Neuronal stem cell (in vitro differentiated cells): ENCODE results near the gene GKN2.
A peak's percentile ranks its signal among the peaks of the same experiment; 100 is the strongest.

ENCODE experiments used
- DNase-seq: peaks from one replicate; pipeline ENCODE4 v3.0.0-alpha.2; 2013; ENCODE audit warnings: low spot score
- H2AFZ ChIP-seq: one replicate; pipeline ENCODE4 v1.6.1; 2013; ENCODE audit warnings: mild to moderate bottlenecking, low read length, inconsistent platforms
- H2AK5ac ChIP-seq: 2 replicates; pipeline ENCODE4 v1.6.1; 2013; ENCODE audit warnings: low read depth, mild to moderate bottlenecking, inconsistent platforms, low read length, moderate library complexity, mixed read lengths
- H2BK120ac ChIP-seq: 2 replicates; pipeline ENCODE4 v1.6.1; 2013; ENCODE audit warnings: low read depth, mild to moderate bottlenecking, inconsistent platforms, low read length, moderate library complexity, mixed read lengths
- H2BK12ac ChIP-seq: one replicate; pipeline ENCODE4 v1.6.1; 2013; ENCODE audit warnings: low read length, inconsistent platforms
- H2BK15ac ChIP-seq: 2 replicates; pipeline ENCODE4 v1.6.1; 2013; ENCODE audit warnings: mild to moderate bottlenecking, low read length, inconsistent platforms, mixed read lengths
- H2BK5ac ChIP-seq: one replicate; pipeline ENCODE4 v1.6.1; 2013; ENCODE audit warnings: inconsistent platforms, mild to moderate bottlenecking, low read length, moderate library complexity
- H3K14ac ChIP-seq: one replicate; pipeline ENCODE4 v1.6.1; 2013; ENCODE audit warnings: low read length, inconsistent platforms
- H3K18ac ChIP-seq: 2 replicates; pipeline ENCODE4 v1.6.1; 2013; ENCODE audit warnings: low read length, inconsistent platforms
- H3K23ac ChIP-seq: 2 replicates; pipeline ENCODE4 v1.6.1; 2013; ENCODE audit warnings: low read depth, mild to moderate bottlenecking, mixed read lengths, low read length, inconsistent platforms; ENCODE audit not compliant: poor library complexity
- H3K27ac ChIP-seq: replicated peaks from 3 replicates; pipeline ENCODE4 v1.5.1; 2013; ENCODE audit warnings: low read length, inconsistent platforms
- H3K27me3 ChIP-seq, 3 experiments: 2 replicates each; pipeline ENCODE4 v1.6.1; 2013; ENCODE audit warnings: low read length in 3 of 3, mild to moderate bottlenecking in 2 of 3, inconsistent platforms in 1 of 3, low read depth in 1 of 3, mixed read lengths in 1 of 3, moderate library complexity in 1 of 3; ENCODE audit not compliant: control insufficient read depth in 3 of 3, insufficient read depth in 3 of 3
- H3K36me3 ChIP-seq, 2 donors: replicated peaks in 1 of 2; 2 replicates each; pipeline ENCODE4 v1.6.1; 2013; ENCODE audit warnings: low read length in 2 of 2; ENCODE audit not compliant: control insufficient read depth in 2 of 2, insufficient read depth in 2 of 2
- H3K4ac ChIP-seq: 2 replicates; pipeline ENCODE4 v1.6.1; 2013; ENCODE audit warnings: inconsistent platforms, mild to moderate bottlenecking, low read length, moderate library complexity
- H3K4me1 ChIP-seq, 2 donors: 1 replicate in 1 of 2; 2 replicates in 1 of 2; pipeline ENCODE4 v1.6.1; 2013; ENCODE audit warnings: low read length in 2 of 2, low read depth in 1 of 2; ENCODE audit not compliant: control insufficient read depth in 2 of 2, insufficient read depth in 1 of 2
- H3K4me2 ChIP-seq: one replicate; pipeline ENCODE4 v1.6.1; 2013; ENCODE audit warnings: mild to moderate bottlenecking, low read length, inconsistent platforms; ENCODE audit not compliant: insufficient read depth, poor library complexity, severe bottlenecking
- H3K4me3 ChIP-seq, 2 donors: 2 replicates each; pipeline ENCODE4 v1.5.1; 2013; ENCODE audit warnings: low read length in 2 of 2, mild to moderate bottlenecking in 2 of 2, inconsistent platforms in 1 of 2, moderate library complexity in 1 of 2
- H3K79me1 ChIP-seq: one replicate; pipeline ENCODE4 v1.6.1; 2013; ENCODE audit warnings: low read depth, mild to moderate bottlenecking, inconsistent platforms, low read length, moderate library complexity
- H3K9ac ChIP-seq: one replicate; pipeline ENCODE4 v1.6.1; 2013; ENCODE audit warnings: mild to moderate bottlenecking, low read depth, low read length, inconsistent platforms; ENCODE audit not compliant: poor library complexity
- H3K9me3 ChIP-seq, 2 donors: replicated peaks in 1 of 2; 2 replicates each; pipeline versions ENCODE3 to v1.6.1; 2013; ENCODE audit warnings: low read length in 2 of 2, mild to moderate bottlenecking in 2 of 2, inconsistent platforms in 1 of 2, low read depth in 1 of 2, mixed read lengths in 1 of 2, moderate library complexity in 1 of 2; ENCODE audit not compliant: control insufficient read depth in 2 of 2, insufficient read depth in 1 of 2
- H4K8ac ChIP-seq: one replicate; pipeline ENCODE4 v1.6.1; 2013; ENCODE audit warnings: low read depth, mild to moderate bottlenecking, inconsistent platforms, low read length, moderate library complexity
- H4K91ac ChIP-seq: one replicate; pipeline ENCODE4 v1.6.1; 2013; ENCODE audit warnings: low read length, low read depth, mild to moderate bottlenecking, inconsistent platforms; ENCODE audit not compliant: poor library complexity
- whole genome bisulfite sequencing, 2 donors: extraction: QIAGEN DNeasy Blood & Tissue Kit; methylation state at CpG; one replicate each; pipeline ENCODE4 v1.1.7; 2013; ENCODE audit warnings: missing lambda C conversion rate in 2 of 2, mixed read lengths in 1 of 2; ENCODE audit not compliant: insufficient read length in 2 of 2, insufficient replicate concordance in 1 of 2; ENCODE audit errors: extremely low coverage in 2 of 2; 5-methylcytosine and 5-hydroxymethylcytosine counted together

Gene GKN2

DNA sequence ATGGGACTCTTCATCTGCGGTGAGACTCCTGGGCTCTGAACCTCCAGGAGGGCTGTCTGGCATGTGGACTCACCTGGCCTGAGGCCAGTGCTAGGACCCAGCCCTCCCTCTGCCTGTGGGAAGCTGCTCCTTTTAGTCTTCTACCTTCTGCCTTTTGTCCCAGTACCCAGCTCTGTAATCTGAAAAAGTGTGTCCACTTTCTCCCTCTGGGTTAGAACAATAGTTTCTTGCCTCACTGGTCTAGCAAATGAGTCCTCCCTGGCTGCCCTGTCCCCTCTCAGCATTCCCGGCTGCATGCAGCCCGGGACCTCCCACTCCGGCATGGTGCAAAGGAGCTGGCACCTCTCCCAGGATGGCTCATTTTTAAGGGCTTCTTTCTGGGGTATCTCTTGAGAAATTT, 25.9 kb downstream of the GKN2 start:
- H2AK5ac ChIP-seq: no peak overlapping the region
- H2BK15ac ChIP-seq: no peak overlapping the region
- no peak overlapping the region for H3K4me3 ChIP-seq
- no peak overlapping the region for H2BK12ac ChIP-seq
- H3K18ac ChIP-seq: no peak overlapping the region
- no peak overlapping the region for H3K9ac ChIP-seq
- no CpG with 5 or more reads among the region's 4 CpGs for WGBS, 2 donors
- no peaks in the 10 kb centered on the region for H3K36me3 ChIP-seq
- no peaks in the 10 kb centered on the region for H3K4me1 ChIP-seq
- H3K27ac ChIP-seq: no peak overlapping the region
- no peak overlapping the region for H2BK120ac ChIP-seq
- no peaks in the 10 kb centered on the region for H3K27me3 ChIP-seq
- no peak overlapping the region for H2BK5ac ChIP-seq
- H3K4ac ChIP-seq: no peak overlapping the region
- DNase-seq: no peak
- H4K8ac ChIP-seq: no peak overlapping the region
- no peak overlapping the region for H4K91ac ChIP-seq
- H2AFZ ChIP-seq: no peak overlapping the region
- H3K23ac ChIP-seq: no peak overlapping the region
- H3K14ac ChIP-seq: no peak overlapping the region
- no peak overlapping the region for H3K4me2 ChIP-seq
- H3K9me3 ChIP-seq: no peaks in the 10 kb centered on the region
- H3K79me1 ChIP-seq: no peaks in the 10 kb centered on the region

DNA sequence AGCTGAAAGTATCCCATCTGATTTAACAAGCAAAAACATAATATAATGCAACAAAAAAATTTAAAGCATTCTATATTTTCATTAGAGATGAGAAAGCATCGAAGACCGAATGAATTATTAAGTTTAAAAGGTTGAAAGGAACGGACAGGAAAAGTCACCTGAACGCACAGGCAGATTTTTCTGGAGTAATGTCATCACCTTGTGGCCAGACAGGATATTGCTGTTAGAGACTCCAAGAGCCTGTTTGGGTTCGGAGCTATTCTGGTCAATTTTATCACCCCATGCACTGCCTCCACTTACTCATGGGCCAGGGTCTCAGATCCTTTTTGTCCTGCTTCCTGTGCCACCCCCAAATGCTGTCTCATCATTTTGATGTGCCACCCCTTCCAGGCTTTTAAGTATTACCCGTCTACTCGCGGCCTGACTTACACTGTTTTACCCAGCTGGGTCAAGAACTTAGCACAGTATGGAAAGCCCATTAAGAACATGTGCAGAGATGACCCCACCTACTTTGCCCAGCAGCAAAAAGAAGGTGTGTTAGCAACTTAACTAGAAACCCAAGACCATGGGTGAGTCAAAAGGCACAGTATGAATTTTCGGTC, 27.3 kb downstream of the GKN2 start:
- no peak overlapping the region for H3K23ac ChIP-seq
- H3K4me3 ChIP-seq: no peak overlapping the region
- H3K4me2 ChIP-seq: no peak overlapping the region
- H3K9me3 ChIP-seq: no peaks in the 10 kb centered on the region
- no peak overlapping the region for H3K27ac ChIP-seq
- no peaks in the 10 kb centered on the region for H3K36me3 ChIP-seq
- H3K14ac ChIP-seq: no peak overlapping the region
- no peak overlapping the region for H2BK12ac ChIP-seq
- WGBS, 2 donors: no CpG with 5 or more reads among the region's 9 CpGs
- H2AK5ac ChIP-seq: no peak overlapping the region
- no peak overlapping the region for H3K4ac ChIP-seq
- no peak overlapping the region for H4K91ac ChIP-seq
- DNase-seq: peak; percentile 45
- no peak overlapping the region for H2BK5ac ChIP-seq
- no peak overlapping the region for H2BK15ac ChIP-seq
- H2BK120ac ChIP-seq: no peak overlapping the region
- H4K8ac ChIP-seq: no peak overlapping the region
- no peak overlapping the region for H3K18ac ChIP-seq
- H3K4me1 ChIP-seq: no peaks in the 10 kb centered on the region
- H2AFZ ChIP-seq: no peak overlapping the region
- peaks cover 0 to 2% (median 0%) of the 10 kb centered on the region in 3 experiments for H3K27me3 ChIP-seq
- H3K79me1 ChIP-seq: no peaks in the 10 kb centered on the region
- H3K9ac ChIP-seq: no peak overlapping the region

DNA sequence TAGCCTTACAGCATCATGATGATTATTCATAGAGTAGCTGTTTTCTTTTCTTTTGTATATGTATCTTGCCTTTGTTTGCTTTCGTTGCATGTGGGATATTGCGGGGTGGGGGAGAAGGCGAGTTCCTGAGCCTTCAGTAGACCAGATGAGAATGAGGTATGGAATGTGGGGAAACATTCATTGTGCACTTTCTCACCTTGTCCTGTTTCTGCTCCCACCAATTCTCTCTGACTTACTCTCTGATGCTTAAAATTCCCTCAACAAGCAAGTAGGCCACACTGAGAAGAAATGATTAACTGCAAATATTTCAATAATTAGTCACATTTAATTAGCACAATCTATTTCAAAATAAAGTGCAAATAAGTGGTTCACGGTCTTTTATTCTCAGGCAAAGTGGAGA, 31.0 kb downstream of the GKN2 start:
- H2BK120ac ChIP-seq: no peak overlapping the region
- no peak overlapping the region for H3K18ac ChIP-seq
- no peak overlapping the region for H2BK12ac ChIP-seq
- peaks cover 0 to 2% (median 0%) of the 10 kb centered on the region in 3 experiments for H3K27me3 ChIP-seq
- H2BK15ac ChIP-seq: no peak overlapping the region
- WGBS, 2 donors: no CpG with 5 or more reads among the region's 4 CpGs
- H3K9me3 ChIP-seq: no peaks in the 10 kb centered on the region
- no peak overlapping the region for H3K9ac ChIP-seq
- H2BK5ac ChIP-seq: no peak overlapping the region
- no peaks in the 10 kb centered on the region for H3K4me1 ChIP-seq
- H3K36me3 ChIP-seq: no peaks in the 10 kb centered on the region
- H3K4me2 ChIP-seq: no peak overlapping the region
- DNase-seq: no peak
- H3K14ac ChIP-seq: no peak overlapping the region
- no peak overlapping the region for H3K23ac ChIP-seq
- no peak overlapping the region for H4K8ac ChIP-seq
- no peak overlapping the region for H3K4ac ChIP-seq
- no peak overlapping the region for H2AFZ ChIP-seq
- no peak overlapping the region for H3K4me3 ChIP-seq
- H3K79me1 ChIP-seq: no peaks in the 10 kb centered on the region
- H2AK5ac ChIP-seq: no peak overlapping the region
- H3K27ac ChIP-seq: no peak overlapping the region
- H4K91ac ChIP-seq: no peak overlapping the region

DNA sequence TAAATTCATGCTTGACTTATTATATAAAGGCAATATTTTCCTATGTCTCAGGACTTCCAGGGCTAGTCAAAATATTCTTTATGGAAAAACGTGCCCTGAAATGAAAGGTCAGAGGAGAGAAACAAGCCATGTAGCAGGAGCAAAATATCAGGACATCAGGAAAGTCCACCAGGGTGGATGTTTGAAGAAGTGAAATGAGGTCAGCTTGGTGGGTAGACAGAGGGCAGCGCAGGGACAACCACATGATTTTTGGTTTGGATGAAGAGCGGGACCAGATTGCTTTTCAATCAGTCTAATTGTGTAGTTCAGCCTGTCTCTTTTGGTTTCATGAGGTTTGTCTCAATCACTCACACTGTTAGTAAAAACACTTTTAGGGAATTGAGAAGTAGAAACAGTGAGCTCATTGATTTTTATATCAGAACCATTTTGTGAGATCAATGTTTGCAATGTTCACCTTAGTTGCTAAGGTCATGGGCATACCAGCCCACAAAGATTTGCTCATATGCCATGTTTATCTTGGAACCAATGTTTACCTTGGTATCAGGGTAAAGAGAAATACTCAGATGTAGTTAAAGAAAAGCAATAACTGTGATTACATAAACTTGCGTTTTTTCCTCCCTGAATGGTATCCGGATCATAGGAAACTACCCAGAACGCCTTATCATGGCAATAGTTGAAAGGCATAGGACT, 32.1 kb downstream of the GKN2 start:
- Histone ChIP-seq H3K36me3 (no peaks in the 10 kb centered on the region), H2AFZ (no peak overlapping the region), H4K91ac (no peak overlapping the region), H3K14ac (no peak overlapping the region), H2BK15ac (no peak overlapping the region), H3K4me3 (no peak overlapping the region), H3K4me2 (no peak overlapping the region), H3K79me1 (no peaks in the 10 kb centered on the region), H4K8ac (no peak overlapping the region), H3K27ac (no peak overlapping the region), H3K23ac (no peak overlapping the region), H3K18ac (no peak overlapping the region), H3K4me1 (no peaks in the 10 kb centered on the region), H3K9me3 (no peaks in the 10 kb centered on the region), H2AK5ac (no peak overlapping the region), H2BK5ac (no peak overlapping the region), H2BK120ac (no peak overlapping the region), H2BK12ac (no peak overlapping the region), H3K4ac (no peak overlapping the region), H3K27me3 (peaks cover 0 to 2% (median 0%) of the 10 kb centered on the region in 3 experiments), H3K9ac (no peak overlapping the region)
- no peak for DNase-seq
- no CpG with 5 or more reads among the region's 6 CpGs for WGBS, 2 donors
